HG03520 (cell line): ENCODE data around the gene PBX2.
"Not testable (repeated sequence)": the region's sequence is repeated elsewhere in the genome, so short reads cannot be mapped to it uniquely, and the experiment has no call there.

Experiments
- ATAC-seq: cut with Tn5 transposase; IDR thresholded peaks from one replicate; pipeline ENCODE4 v1.9.1; 2021; ENCODE audit warnings: mild to moderate bottlenecking, moderate library complexity; ENCODE audit not compliant: unreplicated experiment

Gene PBX2

DNA sequence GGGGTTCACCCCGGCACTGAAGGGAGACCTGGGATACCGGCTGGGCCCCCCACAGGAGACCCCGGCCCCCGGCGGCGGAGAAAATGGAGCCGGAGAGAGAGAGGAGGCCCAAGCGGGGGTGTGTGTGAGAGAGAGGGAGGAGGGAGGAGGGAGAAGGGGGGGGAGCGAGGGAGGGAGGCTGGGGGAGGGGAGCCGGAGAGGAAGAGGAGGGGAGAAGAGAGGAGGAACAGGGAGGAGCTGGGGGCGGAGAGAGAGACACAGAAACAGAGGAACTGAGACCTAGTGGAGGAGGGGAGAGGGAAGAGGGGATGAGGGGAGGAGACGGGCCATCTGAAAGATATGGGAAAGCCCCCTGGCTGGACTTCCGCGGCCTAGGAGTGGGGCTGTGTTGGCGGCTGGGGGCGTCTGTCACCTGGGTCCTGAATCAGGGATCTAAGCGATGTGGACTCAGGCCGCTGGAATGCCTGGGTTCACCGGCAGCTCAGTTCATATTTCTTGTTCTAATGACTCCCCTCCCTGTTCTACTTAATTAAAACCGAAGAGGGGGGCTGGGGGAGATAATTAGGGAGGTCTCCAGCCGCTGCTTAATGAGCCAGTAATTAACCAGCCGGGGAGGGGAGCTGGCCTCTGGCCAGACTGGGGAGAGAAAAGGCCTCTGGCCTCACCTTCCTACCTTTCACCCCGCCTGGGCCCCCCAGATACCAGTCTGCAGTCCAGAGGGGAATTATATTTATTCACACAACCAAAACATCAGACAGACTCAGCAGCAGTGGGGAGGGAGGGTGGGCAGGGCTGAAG is at the start of gene PBX2:
Gene PBX2, minus strand, starts transcription at position 149 of the 798 bp plus-strand sequence. CDS start 287 bp downstream, outside the sequence.
- peak; percentile 35 for ATAC-seq

- no peak for ATAC-seq
Measured at GRCh38 chr6:32239462-32239861, 49.5 kb upstream of the PBX2 start.

DNA sequence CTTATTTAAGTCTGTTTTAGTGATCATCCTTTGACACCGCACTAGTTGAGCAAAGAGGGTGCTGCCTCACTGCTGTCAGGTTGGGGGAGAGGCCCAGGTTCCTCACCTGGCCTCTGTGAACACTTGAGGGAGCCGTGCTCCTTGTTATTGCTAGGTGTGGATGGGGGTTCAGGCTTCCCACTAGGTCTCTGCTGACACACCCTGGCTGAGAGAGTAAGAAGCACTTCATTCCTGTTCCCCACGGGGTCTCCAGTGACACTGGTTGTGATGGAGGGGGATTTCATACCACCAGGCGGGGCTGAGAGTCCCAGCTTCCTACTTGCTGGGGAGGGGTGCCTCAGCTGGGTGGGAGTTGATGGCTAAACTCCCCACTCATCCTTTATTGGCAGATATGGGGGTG is 44.9 kb upstream of the PBX2 start:
- no peak for ATAC-seq

- no peak for ATAC-seq
Measured at GRCh38 chr6:32226434-32226833, 36.4 kb upstream of the PBX2 start.

- no peak for ATAC-seq
Measured at GRCh38 chr6:32224696-32225095, 34.7 kb upstream of the PBX2 start.

- no peak for ATAC-seq
Measured at GRCh38 chr6:32223258-32224235, 33.5 kb upstream of the PBX2 start, which contains the start of gene NOTCH4. NOTCH4 (minus strand) TSS chr6:32224067; CDS start chr6:32223928, 139 bp downstream.

- no peak for ATAC-seq
Measured at GRCh38 chr6:32222333-32223230, 32.6 kb upstream of the PBX2 start.

DNA sequence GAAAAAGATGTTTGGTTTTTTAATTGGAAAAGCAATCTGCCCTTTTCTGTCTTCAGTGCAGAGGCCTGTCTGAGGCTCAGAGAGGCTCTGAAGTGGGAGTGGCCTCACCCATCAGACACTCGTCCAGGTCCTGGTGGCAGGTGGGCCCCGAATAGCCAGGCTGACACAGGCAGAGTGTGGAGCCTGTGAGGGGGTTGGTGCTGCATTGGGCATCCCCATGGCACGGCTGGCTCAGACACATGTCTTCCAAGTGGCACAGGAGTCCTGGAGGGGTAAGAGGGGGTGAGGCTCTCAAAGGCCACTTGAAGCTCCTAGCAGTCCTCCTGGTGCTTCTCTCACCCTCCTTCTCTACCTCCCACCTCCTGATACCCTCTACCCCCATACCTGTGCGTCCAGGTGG is 30.0 kb upstream of the PBX2 start:
- ATAC-seq = no peak

GRCh38 chr6:32218167-32218566 is 28.2 kb upstream of the PBX2 start:
- no peak for ATAC-seq

DNA sequence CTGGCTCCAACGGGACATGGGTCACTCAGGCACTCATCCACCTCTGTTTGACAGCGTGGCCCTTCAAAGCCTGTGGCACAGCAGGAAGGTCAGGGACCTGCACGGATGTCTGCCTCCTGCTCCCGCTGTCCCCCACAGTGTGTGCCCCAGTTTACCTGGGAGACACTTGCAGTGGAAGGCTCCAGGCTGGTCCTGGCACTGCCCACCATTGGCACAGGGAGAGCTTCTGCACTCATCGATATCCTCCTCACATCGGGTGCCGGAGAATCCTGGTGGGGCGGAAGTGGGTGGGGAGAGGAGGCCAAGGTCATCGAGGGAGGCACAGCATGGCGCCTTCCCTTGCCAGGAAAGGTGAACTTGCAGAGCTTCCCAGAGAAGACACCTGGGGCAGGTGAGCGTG is 27.0 kb upstream of the PBX2 start:
- ATAC-seq = no peak

DNA sequence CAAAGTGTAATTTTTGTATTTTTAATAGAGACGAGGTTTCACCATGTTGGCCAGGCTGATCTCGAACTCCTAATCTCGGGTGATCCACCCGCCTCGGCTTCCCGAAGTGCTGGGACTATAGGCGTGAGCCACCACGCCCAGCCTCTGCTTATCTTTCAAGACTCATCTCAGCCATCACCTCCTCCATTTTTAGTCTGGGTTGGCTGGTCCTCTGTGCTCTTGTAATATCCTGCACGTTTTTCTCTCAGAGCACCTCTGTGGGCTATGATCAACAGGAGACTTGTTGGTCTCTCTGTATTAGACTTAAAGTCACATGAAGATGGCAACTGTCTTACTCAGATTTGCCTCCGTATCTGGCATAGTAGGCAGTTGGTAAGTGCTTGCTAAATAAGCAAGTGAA is 26.3 kb upstream of the PBX2 start:
- no peak for ATAC-seq

DNA sequence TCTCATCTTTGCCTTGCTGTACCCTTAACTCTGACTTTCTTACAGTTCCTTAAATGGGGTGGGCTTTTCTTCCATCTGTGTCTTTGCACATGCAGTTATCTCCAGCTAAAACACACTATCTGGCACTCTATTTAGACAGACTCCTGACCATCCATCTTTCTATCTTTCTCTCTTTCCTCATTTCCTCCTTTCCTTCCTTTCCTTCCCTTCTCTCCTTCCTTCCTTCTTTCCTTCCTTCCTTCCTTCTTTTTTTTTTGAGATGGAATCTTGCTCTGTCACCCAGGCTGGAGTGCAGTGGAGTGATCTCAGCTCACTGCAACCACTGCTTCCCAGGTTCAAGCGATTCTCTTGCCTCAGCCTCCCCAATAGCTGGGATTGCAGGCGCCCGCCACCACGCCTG is 25.6 kb upstream of the PBX2 start:
- no peak for ATAC-seq

DNA sequence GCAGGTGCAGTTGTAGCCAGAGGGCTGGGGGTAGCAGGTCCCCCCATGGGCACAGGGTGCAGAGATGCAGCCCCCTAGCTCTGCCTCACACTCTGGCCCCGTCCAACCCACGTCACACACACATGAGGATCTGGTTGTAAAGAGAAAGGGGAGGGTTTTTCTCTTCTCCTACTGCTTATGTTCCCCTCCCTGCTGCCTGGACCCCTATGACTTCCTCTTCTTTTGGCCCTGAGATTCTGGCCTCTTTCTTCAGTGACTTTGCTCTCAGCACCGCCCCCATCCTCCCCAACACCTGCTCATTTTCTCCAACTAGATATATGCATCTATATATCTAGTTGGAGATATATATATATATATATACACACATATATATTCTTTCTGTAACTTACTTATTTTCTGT is 24.1 kb upstream of the PBX2 start:
- no peak for ATAC-seq

DNA sequence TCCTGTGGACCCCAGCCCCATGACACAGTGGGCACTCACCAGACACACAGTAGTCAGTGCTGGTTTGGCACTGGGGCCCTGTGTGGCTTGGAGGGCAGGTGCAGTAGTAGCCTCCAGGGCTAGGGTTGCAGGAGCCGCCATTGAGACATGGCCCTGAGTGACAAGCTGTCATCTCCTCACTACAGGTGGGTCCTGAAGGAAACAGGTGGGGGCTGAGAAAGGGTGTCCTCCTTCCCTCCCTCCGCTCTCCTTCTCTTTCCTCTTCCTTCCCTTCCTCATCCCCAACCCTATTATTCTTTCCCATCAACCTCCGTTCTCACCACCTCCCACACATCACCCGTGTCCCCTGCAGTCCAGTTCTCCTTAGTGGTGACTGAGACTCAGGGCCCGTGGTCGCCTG is 23.6 kb upstream of the PBX2 start:
- ATAC-seq = no peak

- ATAC-seq = no peak
Measured at GRCh38 chr6:32212076-32212760, 22.2 kb upstream of the PBX2 start.

DNA sequence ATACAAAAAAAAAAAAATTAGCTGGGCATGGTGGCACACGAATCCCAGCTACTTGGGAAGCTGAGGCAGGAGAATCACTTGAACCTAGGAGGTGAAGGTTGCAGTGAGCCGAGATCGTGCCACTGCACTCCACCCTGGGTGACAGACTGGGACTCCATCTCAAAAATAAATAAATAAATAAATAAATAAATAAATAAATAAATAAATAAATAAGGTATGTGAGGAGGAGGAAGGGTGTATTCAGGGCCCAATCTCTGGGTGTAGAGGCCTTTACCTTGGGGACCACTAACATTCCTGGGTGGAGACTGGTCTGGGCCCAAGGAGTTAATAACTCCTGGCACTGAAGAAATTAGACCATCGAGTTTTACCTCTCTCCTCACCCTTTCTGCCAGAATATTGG is 21.4 kb upstream of the PBX2 start:
- not testable (repeated sequence) for ATAC-seq

DNA sequence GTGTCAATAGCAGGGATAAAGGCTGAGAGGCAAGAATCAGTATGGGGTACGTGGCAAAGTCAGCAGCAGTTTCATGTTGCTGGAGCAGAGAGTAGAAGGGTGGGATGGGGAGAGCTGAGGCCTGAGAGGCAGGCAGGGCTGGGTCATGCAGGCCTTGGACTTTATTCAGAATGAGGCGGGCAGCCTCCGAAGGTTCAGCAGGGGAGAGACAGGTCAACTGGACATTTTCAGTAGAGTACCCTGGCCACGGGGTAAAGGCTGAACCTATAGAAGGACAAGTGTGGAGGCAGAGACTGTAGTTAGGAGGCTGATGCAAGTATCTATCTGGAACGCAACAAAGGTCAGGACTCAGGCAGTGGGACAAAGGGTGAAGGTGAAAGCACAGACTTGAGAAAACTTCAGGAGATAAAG is 20.2 kb upstream of the PBX2 start:
- no peak for ATAC-seq

DNA sequence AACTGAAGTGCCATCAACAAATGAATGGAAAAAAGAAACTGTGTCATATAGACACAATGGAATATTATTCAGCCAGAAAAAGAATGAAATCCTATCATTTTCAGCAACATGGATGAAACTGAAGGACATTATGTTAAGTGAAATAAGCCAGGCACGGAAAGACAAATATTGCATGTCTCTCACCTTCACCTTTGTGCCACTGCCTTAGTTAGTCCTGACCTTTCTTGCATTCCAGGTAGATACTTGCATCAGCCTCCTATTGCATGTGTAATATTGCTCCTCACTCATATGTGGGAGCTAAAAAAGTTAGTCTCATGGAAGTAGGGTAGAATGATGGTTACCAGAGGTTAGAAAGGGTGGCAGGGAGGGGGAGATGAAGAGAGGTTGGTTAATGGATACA is 19.0 kb upstream of the PBX2 start:
- ATAC-seq = no peak

- ATAC-seq = no peak
Measured at GRCh38 chr6:32204268-32204715, 14.3 kb upstream of the PBX2 start.
